Mucosa of descending colon (tissue), 3 donors: Measurements from ENCODE around the gene CCDC167. TPM values are rescaled to one million over a fixed set of nuclear protein-coding genes. Genes with fewer than 3 reads are reported as not detected.
A peak's percentile ranks its signal among the peaks of the same experiment; 100 is the strongest.

Source experiments
- ATAC-seq: fragments of 200-7000 bp; cut with Tn5 transposase; one replicate; pipeline ENCODE4 v1.9.1; 2020; ENCODE audit warnings: mild to moderate bottlenecking, moderate library complexity
- DNase-seq, 3 donors: peaks; one replicate each; pipeline ENCODE4 v3.0.0-alpha.2; 2020
- H3K36me3 ChIP-seq: fragments of 200-600 bp; one replicate; pipeline ENCODE4 v1.8.0; 2021; ENCODE audit warnings: low read depth, mild to moderate bottlenecking
- H3K4me1 ChIP-seq: fragments of 200-600 bp; one replicate; pipeline ENCODE4 v1.8.0; 2021; ENCODE audit warnings: low read depth, mild to moderate bottlenecking
- H3K4me3 ChIP-seq: fragments of 200-600 bp; one replicate; pipeline ENCODE4 v1.8.0; 2021; ENCODE audit warnings: mild to moderate bottlenecking
- H3K9me3 ChIP-seq: fragments of 200-600 bp; one replicate; pipeline ENCODE4 v1.8.0; 2021; ENCODE audit warnings: mild to moderate bottlenecking
- CTCF ChIP-seq: fragments of 200-600 bp; IDR thresholded peaks from one replicate; pipeline ENCODE4 v1.8.0; 2022; ENCODE audit warnings: antibody characterized with exemption, mild to moderate bottlenecking
- intact Hi-C, 2 donors: fragments of 100-400 bp; cut with DNase I in 1 of 2; cut with micrococcal nuclease in 1 of 2; formaldehyde crosslinking; loops; one replicate each; pipeline versions ENCODE4 v1.11.0 to v1.11.1; 2022; cut with DNase I, micrococcal nuclease
- total RNA-seq, 3 donors: library from RNA; stranded (reverse); fragmentation: NEBNext Ultra II Directional in 2 of 3; extraction: Animal tissue kit (Norgen Biotek cat#: 25700) in 2 of 3; gene quantifications; one replicate each; pipeline versions ENCODE4 v1.2.1 to v1.2.4, GENCODE V29; 2021 to 2023
- donor health status: DM: no; HTN: no; CAD: no; lungs with moderate emphysema.
- donor health status: DM: no; HTN: no; CAD: no.
- donor health status: DM: no; HTN: yes; CAD: no.

CCDC167 gene
- total RNA-seq, 3 donors from 2014 or later, result 5.4 to 13.4 (median 12.1) TPM

GRCh38 chr6:37486121-37486839 lies 13.4 kb downstream of the CCDC167 start:
- Histone ChIP-seq H3K4me3 (no peak overlapping the region), H3K4me1 (no peaks in the 10 kb centered on the region), H3K36me3 (no peaks in the 10 kb centered on the region), H3K9me3 (no peaks in the 10 kb centered on the region)
- intact Hi-C loops, result no loop called here
- no peak for TF ChIP-seq CTCF
- no peak for ATAC-seq
- no peak for DNase-seq

GRCh38 chr6:37485291-37485702 lies 14.4 kb downstream of the CCDC167 start:
- no peak for TF ChIP-seq CTCF
- no peaks in the 10 kb centered on the region for H3K9me3 ChIP-seq
- H3K4me3 ChIP-seq, result no peak overlapping the region
- intact Hi-C loops, result no loop called here
- DNase-seq (no peak), ATAC-seq (no peak)
- H3K4me1 ChIP-seq, result no peaks in the 10 kb centered on the region
- no peaks in the 10 kb centered on the region for H3K36me3 ChIP-seq

- no peak for DNase-seq
- no peak for TF ChIP-seq CTCF
- Histone ChIP-seq H3K9me3 (no peaks in the 10 kb centered on the region), H3K4me3 (no peak overlapping the region), H3K36me3 (no peaks in the 10 kb centered on the region), H3K4me1 (no peaks in the 10 kb centered on the region)
- intact Hi-C loops, result no loop called here
- ATAC-seq, result no peak
Observed at GRCh38 chr6:37484786-37485170, 14.9 kb downstream of the CCDC167 start.

GRCh38 chr6:37483917-37484785 lies 15.5 kb downstream of the CCDC167 start:
- ATAC-seq, result peak; percentile 84
- intact Hi-C loops, result no loop called here
- no peaks in the 10 kb centered on the region for H3K36me3 ChIP-seq

More at GRCh38 chr6:37483917-37484785, 15.5 kb downstream of the CCDC167 start:
- DNase-seq, result peak; percentile 58 to 74 (median 64)
- no peaks in the 10 kb centered on the region for H3K9me3 ChIP-seq
- no peaks in the 10 kb centered on the region for H3K4me1 ChIP-seq
- peak; percentile 34 for TF ChIP-seq CTCF
- no peak overlapping the region for H3K4me3 ChIP-seq
